Fibroblast of the aortic adventitia (primary cell): ENCODE measurements around the gene OGN. TPM values are rescaled to one million over a fixed set of nuclear protein-coding genes. Genes with fewer than 3 reads are reported as not detected.

Source experiments
- DNase-seq: peaks from one replicate; pipeline ENCODE4 v3.0.0-alpha.2; 2010; ENCODE audit warnings: low read depth
- H3K4me3 ChIP-seq: 2 replicates; pipeline ENCODE4 v1.5.1; 2011; ENCODE audit warnings: low read depth, mild to moderate bottlenecking, control low read depth, low read length, moderate library complexity
- total RNA-seq: library from RNA; depleted of rRNA; stranded (reverse); fragments of >200 nt; gene quantifications from 2 replicates; pipeline ENCODE4 v1.2.3, GENCODE V29; 2012; ENCODE audit warnings: low replicate concordance
- TF ChIP-seq, protein P1 (sequence below): IDR thresholded peaks from 2 replicates; pipeline ENCODE4 v1.5.1; 2011; ENCODE audit warnings: mild to moderate bottlenecking, low read length, control low read depth, inconsistent platforms; ENCODE audit not compliant: insufficient read depth

Gene OGN
- total RNA-seq, 1 donor = 140 TPM

- TF ChIP-seq, protein P1, sequence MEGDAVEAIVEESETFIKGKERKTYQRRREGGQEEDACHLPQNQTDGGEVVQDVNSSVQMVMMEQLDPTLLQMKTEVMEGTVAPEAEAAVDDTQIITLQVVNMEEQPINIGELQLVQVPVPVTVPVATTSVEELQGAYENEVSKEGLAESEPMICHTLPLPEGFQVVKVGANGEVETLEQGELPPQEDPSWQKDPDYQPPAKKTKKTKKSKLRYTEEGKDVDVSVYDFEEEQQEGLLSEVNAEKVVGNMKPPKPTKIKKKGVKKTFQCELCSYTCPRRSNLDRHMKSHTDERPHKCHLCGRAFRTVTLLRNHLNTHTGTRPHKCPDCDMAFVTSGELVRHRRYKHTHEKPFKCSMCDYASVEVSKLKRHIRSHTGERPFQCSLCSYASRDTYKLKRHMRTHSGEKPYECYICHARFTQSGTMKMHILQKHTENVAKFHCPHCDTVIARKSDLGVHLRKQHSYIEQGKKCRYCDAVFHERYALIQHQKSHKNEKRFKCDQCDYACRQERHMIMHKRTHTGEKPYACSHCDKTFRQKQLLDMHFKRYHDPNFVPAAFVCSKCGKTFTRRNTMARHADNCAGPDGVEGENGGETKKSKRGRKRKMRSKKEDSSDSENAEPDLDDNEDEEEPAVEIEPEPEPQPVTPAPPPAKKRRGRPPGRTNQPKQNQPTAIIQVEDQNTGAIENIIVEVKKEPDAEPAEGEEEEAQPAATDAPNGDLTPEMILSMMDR = no peak
- no peak overlapping the region for H3K4me3 ChIP-seq
- DNase-seq = no peak
Observed at GRCh38 chr9:92353051-92353450, 51.3 kb downstream of the OGN start.

DNA sequence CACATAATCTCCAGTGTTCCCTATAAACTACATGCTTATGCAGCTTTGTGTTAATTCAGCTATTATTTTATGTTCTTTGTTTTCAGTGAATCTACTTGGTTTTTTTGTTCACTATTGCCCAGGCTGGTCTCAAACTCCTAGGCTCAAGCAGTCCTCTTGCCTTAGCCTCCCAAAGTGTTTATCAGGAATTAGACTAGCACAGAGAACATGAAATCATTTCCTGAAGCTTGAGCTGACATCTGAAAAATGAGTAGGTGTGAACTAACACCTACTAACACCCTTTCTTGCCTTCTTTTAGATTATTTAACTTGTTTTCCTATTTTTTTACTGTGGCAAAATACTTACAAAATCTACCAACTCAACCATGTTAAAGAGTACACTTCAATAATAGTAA, 53.6 kb downstream of the OGN start:
- H3K4me3 ChIP-seq = no peak overlapping the region
- no peak for DNase-seq
- TF ChIP-seq, protein P1 = no peak

- DNase-seq = peak; percentile 93
- TF ChIP-seq, protein P1 = no peak
- H3K4me3 ChIP-seq = no peak overlapping the region
Observed at GRCh38 chr9:92349771-92350739, 54.3 kb downstream of the OGN start.

DNA sequence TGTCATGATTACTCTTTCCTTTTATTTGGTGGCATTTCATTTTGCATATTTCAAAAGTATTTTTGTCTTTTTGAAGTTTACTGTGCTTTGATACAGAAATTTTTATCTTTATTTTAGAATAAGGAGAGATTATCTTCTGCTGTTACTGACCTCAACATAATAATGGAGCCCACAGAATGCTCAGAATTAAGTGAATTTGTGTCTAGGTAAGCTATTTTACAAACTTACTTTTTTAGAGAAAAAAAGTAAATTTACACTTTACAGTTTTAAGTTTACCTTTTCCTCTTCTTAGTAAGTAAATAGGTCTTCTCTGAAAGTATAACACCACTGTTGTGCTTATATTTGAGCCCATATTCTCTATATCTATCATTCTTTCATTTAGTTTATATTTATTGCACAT, 58.8 kb downstream of the OGN start:
- no peak overlapping the region for H3K4me3 ChIP-seq
- TF ChIP-seq, protein P1 = no peak
- DNase-seq = no peak

DNA sequence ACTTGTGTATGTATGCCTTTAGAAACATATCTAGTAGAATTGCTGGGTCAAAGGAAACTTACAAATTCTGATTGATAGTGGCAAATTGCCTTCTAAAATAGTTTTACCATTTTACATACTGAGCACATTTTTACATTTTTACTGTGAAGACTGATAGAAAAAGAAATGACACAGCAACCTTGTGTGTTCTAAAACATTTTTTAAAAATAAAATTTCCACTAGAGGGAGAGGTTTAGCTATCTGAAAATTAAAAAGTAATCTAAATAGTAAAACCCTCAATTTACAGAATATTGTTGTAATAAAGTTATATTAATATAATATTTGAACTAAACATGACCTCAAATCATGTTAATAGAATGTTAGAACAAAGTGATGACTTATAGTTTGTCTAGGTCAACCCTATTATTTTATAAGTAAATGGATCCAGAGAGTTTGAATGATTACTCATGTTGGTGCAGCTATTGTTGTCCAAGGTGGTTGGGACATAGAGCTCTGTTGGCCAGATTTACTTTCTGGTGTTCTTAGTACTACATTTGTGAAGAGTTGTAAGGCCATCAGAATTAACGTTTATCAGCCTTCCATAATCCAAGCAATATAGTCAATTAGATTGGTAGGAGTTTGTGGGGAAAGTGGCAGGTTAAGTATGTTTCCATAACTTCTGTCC, 61.4 kb downstream of the OGN start:
- TF ChIP-seq, protein P1 = peak; percentile 23
- DNase-seq = peak; percentile 82
- H3K4me3 ChIP-seq = no peak overlapping the region

DNA sequence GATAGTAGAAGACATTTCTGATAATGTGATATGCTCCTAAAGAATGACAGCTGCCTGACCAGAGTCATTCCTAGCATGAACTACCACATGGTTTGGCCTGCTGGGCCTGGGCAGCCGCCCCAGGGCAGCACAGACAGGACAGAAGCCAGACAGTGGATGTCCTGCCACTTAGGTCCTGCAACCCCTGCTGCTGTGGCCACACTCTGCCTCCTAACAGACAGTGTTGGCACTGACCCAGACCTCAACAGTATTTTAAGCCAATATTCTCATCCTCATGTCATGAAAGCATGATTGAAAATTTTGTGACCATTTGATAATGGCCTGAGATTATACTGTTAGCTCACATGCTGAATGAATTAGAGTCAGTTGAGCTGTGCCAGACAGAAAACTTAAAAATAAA, 62.8 kb downstream of the OGN start:
- TF ChIP-seq, protein P1 = no peak
- DNase-seq = peak; percentile 37
- no peak overlapping the region for H3K4me3 ChIP-seq
